ENCODE results near the gene PUS10.

Gene PUS10

DNA sequence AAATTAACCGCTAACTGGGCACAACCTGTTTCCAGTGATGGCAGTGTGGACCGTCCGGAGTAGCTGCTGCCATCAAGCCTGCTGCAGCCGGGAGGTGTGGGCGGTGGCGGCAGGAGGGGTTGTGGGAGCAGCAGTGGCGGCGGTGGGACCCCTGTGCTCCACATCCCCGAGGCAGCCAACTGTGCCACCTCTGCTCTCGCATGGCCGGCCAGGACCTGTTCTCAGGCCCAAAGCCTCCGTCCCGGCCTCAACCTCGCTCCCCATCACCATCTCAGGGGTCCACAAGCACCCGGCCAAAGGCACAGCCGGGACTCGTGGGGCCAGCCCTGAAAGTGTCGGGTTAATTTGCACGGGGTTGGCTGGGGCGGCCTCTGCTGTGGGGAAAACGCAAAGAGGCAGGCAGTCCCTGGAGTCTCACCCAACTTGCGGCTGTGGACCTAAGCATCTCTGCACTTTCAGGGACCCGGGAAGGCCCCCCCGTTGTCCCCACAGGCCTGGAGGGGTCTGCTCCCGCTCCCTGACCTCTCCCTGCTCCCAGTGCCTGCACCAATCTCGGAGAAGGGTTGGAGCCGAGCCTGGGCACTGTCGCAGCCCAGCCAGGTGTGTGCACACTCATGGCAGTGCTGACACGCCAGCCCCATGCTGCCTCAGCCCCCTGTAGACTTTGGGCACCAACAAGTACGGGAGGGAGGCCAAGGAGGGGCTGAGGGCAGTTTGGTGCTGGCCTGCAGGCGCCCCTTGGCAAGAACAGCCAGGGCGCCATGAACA, 45.0 kb downstream of the PUS10 start:
- TF ChIP-seq, protein P1, sequence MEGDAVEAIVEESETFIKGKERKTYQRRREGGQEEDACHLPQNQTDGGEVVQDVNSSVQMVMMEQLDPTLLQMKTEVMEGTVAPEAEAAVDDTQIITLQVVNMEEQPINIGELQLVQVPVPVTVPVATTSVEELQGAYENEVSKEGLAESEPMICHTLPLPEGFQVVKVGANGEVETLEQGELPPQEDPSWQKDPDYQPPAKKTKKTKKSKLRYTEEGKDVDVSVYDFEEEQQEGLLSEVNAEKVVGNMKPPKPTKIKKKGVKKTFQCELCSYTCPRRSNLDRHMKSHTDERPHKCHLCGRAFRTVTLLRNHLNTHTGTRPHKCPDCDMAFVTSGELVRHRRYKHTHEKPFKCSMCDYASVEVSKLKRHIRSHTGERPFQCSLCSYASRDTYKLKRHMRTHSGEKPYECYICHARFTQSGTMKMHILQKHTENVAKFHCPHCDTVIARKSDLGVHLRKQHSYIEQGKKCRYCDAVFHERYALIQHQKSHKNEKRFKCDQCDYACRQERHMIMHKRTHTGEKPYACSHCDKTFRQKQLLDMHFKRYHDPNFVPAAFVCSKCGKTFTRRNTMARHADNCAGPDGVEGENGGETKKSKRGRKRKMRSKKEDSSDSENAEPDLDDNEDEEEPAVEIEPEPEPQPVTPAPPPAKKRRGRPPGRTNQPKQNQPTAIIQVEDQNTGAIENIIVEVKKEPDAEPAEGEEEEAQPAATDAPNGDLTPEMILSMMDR (IDR thresholded peaks at IDR 0.05; ENCODE audit: insufficient read depth, low read depth, low read length, missing control alignments) = no peak
- DNase-seq (ENCODE audit: low read depth) = no peak
- no peak overlapping the region for H3K4me3 ChIP-seq (ENCODE audit: low read depth, low read length)

DNA sequence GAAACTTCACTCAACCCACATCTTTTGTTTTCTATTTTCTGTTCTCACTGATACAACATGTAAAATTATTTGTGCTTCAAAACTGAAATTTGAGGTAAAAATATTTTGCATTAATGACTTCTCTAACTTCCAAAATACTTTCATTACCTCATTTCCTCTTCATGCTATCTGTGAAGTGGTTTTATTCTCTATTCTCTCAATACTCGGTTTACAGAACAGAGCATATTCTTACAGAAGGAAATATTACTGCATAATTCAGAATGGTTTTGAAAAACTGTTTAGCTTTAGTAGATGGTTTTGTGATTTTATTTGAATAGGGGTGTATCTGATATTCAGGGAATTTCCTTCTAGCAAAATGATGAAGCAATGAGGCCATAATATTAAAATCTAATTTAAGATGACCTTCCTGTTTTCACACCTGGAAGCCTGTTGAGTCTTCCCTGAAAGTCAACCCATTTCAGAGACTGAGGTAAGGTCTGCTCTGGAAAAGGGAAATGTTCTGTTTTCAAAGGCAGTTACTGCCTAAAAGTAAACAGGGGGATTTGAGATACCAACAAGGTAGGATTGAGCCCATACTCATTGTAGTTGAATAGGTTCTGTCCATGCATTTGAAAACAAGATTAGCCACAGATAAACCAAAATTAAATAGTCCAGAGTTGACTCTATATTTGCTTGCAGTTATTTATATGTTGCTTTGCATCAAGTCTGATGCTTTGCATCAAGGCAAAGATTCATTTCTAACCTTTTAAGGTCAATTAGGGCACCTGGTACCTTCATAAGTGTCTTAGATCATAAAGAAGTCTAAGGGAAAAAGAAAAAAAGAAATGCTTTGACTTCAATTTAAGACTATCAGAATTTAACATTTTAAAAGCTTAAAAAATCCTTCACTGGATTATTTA, 51.3 kb downstream of the PUS10 start:
- TF ChIP-seq, protein P1 (IDR thresholded peaks at IDR 0.05; ENCODE audit: insufficient read depth, low read depth, low read length, missing control alignments) = no peak
- H3K4me3 ChIP-seq (ENCODE audit: low read depth, low read length) = peak overlapping the region; percentile 27
- peak; percentile 58 for DNase-seq (ENCODE audit: low read depth)

DNA sequence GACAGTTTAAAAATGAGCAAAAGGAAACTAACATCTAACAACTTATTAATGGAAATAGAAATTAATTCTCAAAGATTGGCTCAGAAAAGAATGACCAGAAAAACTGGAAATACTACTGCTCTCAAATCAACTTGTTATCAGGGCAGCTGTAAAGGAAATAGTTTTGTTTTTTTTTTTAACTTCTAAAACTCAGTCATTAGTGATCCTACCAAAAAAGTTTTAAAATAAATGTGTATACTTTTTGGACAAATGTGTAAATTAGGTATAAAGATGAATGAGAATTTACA, 52.6 kb downstream of the PUS10 start:
- no peak for DNase-seq (ENCODE audit: low read depth)
- TF ChIP-seq, protein P1 (IDR thresholded peaks at IDR 0.05; ENCODE audit: insufficient read depth, low read depth, low read length, missing control alignments) = no peak
- H3K4me3 ChIP-seq (ENCODE audit: low read depth, low read length) = no peak overlapping the region

DNA sequence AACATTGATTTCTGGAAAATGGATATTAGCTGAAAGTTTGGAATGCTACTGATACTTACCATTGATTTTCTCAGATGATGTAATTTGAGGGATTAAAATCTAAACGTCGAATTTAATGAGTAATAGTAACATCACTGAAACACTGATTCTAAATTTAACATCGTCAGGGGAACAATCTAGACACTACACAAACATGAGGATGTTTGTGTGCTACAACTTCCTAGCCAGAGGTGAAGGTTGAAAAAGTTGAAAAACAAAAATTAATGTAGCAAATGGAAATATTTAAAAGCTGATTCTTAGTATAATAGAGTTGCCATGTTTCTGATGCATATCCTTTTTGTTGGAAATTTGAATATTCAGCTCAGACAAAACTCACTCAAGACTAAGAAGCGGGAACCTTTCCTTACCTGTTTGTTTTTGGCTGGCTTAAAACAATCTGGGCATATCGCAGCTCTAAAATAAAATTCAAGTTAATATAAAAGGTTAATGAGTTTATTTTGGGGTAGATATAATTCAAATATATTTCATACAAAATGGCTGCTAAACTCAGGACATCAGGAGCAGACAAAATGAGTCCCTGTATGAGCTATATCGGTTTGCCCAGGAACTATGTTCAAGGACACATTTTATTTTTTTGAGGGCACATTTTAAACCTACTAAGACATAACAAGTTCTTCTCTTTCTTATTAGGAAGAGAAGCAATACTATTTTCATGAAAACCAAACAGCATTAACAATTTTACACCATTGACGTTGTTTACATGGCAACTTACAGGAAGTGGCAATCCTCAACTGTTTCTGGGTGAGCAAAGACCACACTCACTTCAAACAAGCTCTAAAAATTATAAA, 53.2 kb downstream of the PUS10 start:
- TF ChIP-seq, protein P1 (IDR thresholded peaks at IDR 0.05; ENCODE audit: insufficient read depth, low read depth, low read length, missing control alignments) = no peak
- no peak overlapping the region for H3K4me3 ChIP-seq (ENCODE audit: low read depth, low read length)
- DNase-seq (ENCODE audit: low read depth) = peak; percentile 44

DNA sequence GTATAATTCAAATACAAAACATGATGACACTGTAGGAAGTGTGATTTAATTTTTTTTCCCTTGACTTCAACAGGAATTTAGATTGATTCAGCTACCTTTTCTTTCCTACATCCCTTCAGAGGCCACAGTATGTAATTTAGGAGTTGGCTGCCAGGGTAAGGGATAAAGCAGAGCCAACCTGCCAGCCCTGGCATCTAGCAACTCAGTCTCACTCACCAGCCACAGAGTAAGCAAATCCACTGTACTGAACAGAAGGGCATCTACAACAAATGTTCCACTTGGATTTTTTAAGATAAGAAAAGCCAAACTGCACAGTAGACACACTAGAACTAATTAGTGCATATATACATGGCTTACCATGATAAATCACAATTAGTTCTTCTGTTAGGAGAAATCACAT, 54.9 kb downstream of the PUS10 start:
- no peak overlapping the region for H3K4me3 ChIP-seq (ENCODE audit: low read depth, low read length)
- TF ChIP-seq, protein P1 (IDR thresholded peaks at IDR 0.05; ENCODE audit: insufficient read depth, low read depth, low read length, missing control alignments) = no peak
- no peak for DNase-seq (ENCODE audit: low read depth)

DNA sequence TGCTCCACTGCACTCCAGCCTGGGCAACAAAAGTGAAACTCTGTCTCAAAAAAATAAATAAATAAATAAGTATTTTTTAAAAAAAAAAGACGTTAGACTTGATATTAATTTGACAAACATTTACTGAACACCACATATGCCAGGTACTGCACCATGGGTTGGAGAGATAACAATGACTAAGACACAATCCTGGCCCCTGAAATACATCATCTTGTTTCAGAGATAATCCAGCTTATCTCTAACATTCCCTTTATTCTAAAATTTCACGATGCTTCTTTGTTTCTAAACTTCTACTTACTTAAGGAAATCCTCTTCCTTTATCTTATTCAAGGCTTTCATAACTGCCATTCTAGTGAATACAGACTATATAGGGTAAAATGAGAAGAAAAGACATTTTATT, 55.5 kb downstream of the PUS10 start:
- TF ChIP-seq, protein P1 (IDR thresholded peaks at IDR 0.05; ENCODE audit: insufficient read depth, low read depth, low read length, missing control alignments) = no peak
- DNase-seq (ENCODE audit: low read depth) = no peak
- H3K4me3 ChIP-seq (ENCODE audit: low read depth, low read length) = no peak overlapping the region
